ENCODE results near the gene ZKSCAN8.

The ZKSCAN8 gene

GRCh38 chr6:28206928-28207509, 65.3 kb downstream of the ZKSCAN8 start:
- no peak for DNase-seq (ENCODE audit: low spot score)

GRCh38 chr6:28207510-28208110, 65.9 kb downstream of the ZKSCAN8 start:
- DNase-seq (ENCODE audit: low spot score) = no peak

- no peak for DNase-seq (ENCODE audit: low spot score)
Measured at GRCh38 chr6:28208111-28208659, 66.5 kb downstream of the ZKSCAN8 start.
